AG09309 (cell line): Measurements from ENCODE around the gene SERPINH1.
A peak's percentile ranks its signal among the peaks of the same experiment; 100 is the strongest.

Experiments used
- DNase-seq: peaks from one replicate; pipeline ENCODE4 v3.0.0-alpha.2; 2010; ENCODE audit warnings: low read depth
- H3K4me3 ChIP-seq: 2 replicates; pipeline ENCODE4 v1.5.1; 2011; ENCODE audit warnings: mild to moderate bottlenecking, low read depth, low read length, moderate library complexity; ENCODE audit not compliant: control insufficient read depth
- TF ChIP-seq, protein P1 (sequence below): IDR thresholded peaks from 2 replicates; pipeline ENCODE4 v1.5.1; 2011; ENCODE audit warnings: mild to moderate bottlenecking, low read depth, low read length, inconsistent platforms; ENCODE audit not compliant: insufficient read depth, control insufficient read depth; ENCODE audit errors: missing control alignments

The SERPINH1 gene

DNA sequence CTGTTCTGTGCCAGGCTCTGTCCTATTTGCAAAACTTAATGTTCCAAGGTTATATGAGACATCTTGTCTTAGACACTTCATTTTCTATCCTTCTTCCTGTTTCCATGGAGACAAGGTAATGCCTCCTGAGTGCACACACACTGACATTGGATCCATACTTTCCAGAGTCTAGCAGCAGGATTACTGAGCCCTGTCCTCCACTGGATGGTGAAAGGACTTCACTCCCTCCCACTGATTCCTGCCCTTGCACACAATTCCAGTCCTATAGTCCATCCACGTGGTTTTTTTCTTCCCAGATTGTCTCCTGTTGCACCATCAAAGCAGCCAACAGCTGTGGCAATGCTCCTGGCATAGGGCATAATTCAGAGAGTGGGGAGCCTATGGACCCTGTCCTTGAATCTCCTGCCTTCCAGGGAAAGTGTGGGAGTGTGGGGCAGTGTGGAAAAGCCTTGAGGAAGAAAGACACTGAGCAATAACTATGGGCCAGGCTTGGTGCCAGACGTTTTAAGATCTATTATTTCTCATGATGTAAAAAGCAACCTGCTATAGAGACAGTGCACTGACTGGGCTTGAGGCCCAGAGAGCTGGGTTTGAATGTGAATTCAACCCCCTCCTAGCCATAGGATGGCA lies 31.3 kb downstream of the SERPINH1 start:
- TF ChIP-seq, protein P1, sequence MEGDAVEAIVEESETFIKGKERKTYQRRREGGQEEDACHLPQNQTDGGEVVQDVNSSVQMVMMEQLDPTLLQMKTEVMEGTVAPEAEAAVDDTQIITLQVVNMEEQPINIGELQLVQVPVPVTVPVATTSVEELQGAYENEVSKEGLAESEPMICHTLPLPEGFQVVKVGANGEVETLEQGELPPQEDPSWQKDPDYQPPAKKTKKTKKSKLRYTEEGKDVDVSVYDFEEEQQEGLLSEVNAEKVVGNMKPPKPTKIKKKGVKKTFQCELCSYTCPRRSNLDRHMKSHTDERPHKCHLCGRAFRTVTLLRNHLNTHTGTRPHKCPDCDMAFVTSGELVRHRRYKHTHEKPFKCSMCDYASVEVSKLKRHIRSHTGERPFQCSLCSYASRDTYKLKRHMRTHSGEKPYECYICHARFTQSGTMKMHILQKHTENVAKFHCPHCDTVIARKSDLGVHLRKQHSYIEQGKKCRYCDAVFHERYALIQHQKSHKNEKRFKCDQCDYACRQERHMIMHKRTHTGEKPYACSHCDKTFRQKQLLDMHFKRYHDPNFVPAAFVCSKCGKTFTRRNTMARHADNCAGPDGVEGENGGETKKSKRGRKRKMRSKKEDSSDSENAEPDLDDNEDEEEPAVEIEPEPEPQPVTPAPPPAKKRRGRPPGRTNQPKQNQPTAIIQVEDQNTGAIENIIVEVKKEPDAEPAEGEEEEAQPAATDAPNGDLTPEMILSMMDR, result no peak
- DNase-seq, result no peak
- H3K4me3 ChIP-seq, result no peak overlapping the region

DNA sequence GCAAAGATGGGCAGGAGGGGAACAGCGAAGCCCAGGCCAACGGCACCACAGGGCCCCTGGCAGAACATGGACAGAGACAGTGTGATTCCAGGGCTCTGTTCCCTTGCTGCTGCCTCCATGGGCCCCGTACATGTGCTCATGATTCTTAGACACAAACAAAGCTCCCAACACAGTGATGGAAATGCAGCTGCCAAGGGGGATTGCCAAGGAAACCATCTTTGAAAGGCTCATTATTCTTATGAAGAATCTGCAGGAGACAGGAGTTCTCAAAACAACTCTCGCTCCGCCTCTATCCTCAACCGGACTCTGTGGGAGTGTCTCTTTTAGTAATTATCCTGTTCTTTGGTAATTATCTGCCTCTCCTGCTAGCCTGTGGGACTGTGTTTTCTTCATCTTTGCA lies 32.2 kb downstream of the SERPINH1 start:
- no peak overlapping the region for H3K4me3 ChIP-seq
- TF ChIP-seq, protein P1, result no peak
- no peak for DNase-seq

DNA sequence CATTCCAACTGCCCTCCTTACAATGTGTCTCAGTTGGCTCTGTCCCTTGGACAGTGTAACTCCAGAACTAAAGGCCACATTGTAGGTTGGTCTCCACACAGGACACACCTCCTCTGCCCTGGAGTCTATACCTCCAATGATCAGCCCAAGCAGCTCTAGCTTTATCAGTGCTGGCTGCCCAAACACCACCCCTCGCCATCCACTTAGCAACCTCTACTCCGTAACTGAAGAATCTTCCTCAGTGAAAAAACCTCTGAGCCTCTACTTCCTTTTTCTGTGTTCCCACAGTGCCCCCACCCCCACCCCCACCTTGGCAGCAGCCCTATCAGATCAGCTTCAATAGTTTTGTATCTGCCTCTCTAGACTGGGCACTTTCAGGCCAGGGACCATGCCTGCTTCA lies 33.4 kb downstream of the SERPINH1 start:
- H3K4me3 ChIP-seq, result no peak overlapping the region
- DNase-seq, result no peak
- TF ChIP-seq, protein P1, result no peak

DNA sequence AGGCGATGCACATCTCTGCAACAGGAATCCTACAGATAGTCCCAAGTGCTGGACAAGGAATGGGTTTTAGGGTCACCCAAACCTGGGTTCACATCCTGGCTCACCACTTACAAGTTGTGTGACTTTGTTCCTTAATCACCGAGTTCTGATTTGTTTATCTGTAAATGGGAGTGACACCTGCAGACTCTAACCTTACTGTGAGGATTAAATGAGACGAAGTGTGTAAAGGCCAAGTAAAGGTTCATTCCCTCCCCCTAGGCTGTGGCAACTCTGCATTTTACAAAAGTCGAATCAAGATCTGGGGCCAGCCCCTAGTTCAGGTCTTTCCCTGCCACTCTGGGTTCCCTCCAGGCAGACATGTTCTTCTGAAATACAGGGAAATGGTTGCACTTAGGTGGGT lies 34.9 kb downstream of the SERPINH1 start:
- H3K4me3 ChIP-seq, result no peak overlapping the region
- TF ChIP-seq, protein P1, result no peak
- DNase-seq, result no peak

DNA sequence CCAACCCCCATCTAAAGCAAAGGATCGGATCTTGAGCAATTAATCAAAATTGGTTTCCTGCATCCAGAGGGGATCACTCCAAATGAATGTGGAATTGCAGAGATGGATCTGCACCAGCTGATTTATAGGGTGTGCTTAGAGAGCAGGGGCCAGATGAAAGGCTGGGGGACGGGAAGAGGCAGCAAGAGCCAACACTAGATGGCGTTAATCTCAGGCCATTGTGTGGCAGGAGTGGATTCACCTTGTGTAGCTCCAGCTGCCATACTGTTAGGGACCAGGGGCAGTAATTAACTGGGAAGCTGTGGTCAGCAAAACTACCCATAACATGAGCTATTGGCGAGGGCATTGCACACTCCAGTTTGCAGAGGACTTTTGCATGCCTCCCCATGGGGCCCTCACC lies 35.6 kb downstream of the SERPINH1 start:
- no peak overlapping the region for H3K4me3 ChIP-seq
- TF ChIP-seq, protein P1, result peak; percentile 56
- DNase-seq, result no peak

DNA sequence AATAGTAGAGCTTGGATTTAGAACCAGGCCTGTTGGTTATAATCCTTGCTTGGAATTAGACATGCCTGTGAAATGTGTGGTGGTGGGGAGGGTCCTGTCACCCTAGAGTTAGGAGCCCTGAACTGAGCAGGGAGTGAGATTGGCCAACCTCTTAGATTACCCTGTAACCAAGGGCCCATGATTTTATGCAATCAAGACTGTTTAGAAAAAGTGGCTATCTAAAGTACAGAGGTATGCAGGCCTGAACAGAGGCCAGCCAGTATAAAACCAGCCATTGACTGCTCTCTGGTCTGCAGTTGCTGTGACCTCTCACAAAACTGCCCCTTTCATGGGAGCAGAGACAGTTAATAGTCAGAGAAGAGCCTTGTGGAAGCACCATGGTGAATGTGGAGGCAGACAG lies 36.2 kb downstream of the SERPINH1 start:
- no peak overlapping the region for H3K4me3 ChIP-seq
- DNase-seq, result no peak
- TF ChIP-seq, protein P1, result no peak

DNA sequence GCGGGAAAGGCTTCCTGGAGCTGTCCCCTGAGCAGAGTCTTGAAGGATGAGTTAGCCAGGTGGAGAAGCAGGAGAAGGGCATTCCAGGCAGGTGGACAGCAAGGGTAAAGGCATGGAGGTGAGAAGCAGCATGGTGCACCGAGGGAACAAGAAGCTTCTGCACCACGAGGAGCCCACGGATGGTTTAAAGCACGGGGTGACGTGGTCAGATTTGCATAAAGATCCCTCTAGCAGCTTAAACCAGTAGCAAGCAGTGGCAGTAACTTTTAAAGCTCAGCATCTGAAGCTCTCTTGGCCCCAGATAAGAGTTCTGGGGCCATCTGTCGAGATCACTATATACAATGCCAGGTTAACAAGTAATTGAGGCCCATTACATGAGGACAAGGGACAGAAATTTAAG lies 36.8 kb downstream of the SERPINH1 start:
- TF ChIP-seq, protein P1, result no peak
- no peak for DNase-seq
- H3K4me3 ChIP-seq, result no peak overlapping the region
